Right cardiac atrium (tissue), 5 donors: ENCODE data around the gene AGPAT1. TPM values are rescaled to one million over a fixed set of nuclear protein-coding genes. Genes with fewer than 3 reads are reported as not detected.
A peak's percentile ranks its signal among the peaks of the same experiment; 100 is the strongest.
"Not testable (repeated sequence)": the region's sequence is repeated elsewhere in the genome, so short reads cannot be mapped to it uniquely, and the experiment has no call there.

Experiments
- ATAC-seq, 2 donors: fragments of 200-7000 bp; cut with Tn5 transposase; one replicate each; pipeline versions ENCODE4 v1.8.0 to v1.9.1; 2020; ENCODE audit warnings: moderate library complexity in 2 of 2, mild to moderate bottlenecking in 1 of 2
- DNase-seq, 3 donors: peaks; one replicate each; pipeline ENCODE4 v3.0.0-alpha.2; 2020
- H3K27ac ChIP-seq: one replicate; pipeline ENCODE4 v1.5.1; 2013; ENCODE audit warnings: mild to moderate bottlenecking, low read length, control low read depth, moderate library complexity
- H3K27me3 ChIP-seq: one replicate; pipeline ENCODE4 v1.6.1; 2013; ENCODE audit not compliant: control insufficient read depth, insufficient read depth
- H3K4me1 ChIP-seq: one replicate; pipeline ENCODE4 v1.6.1; 2013; ENCODE audit warnings: low read length; ENCODE audit not compliant: control insufficient read depth, insufficient read depth
- H3K4me3 ChIP-seq: one replicate; pipeline ENCODE4 v1.5.1; 2013; ENCODE audit warnings: low read length, control low read depth
- H3K9me3 ChIP-seq: one replicate; pipeline ENCODE4 v1.6.1; 2013; ENCODE audit warnings: low read length; ENCODE audit not compliant: control insufficient read depth
- WGBS: extraction: QIAGEN DNeasy Blood & Tissue Kit; methylation state at CpG from one replicate; pipeline ENCODE4 v1.1.7; 2013; 5-methylcytosine and 5-hydroxymethylcytosine counted together
- intact Hi-C, 4 donors: fragments of 100-400 bp; cut with DNase I; formaldehyde crosslinking; loops; one replicate each; pipeline versions ENCODE4 v1.11.0 to v1.14.0; 2022 to 2023
- polyA plus RNA-seq: library from polyadenylated mRNA; stranded (reverse); fragments of 200-250 nt; gene quantifications from one replicate; pipeline ENCODE4 v1.2.3, GENCODE V29; 2013
- total RNA-seq, 4 donors: library from RNA; stranded (reverse); fragmentation: NEBNext Ultra II Directional; extraction: Animal tissue kit (Norgen Biotek cat#: 25700); gene quantifications; one replicate each; pipeline ENCODE4 v1.2.1, GENCODE V29; 2021
- donor health status: healthy with polysubstance abuse.
- donor health status: DM: no; HTN: yes; CAD: no.
- donor health status: DM: no; HTN: no; CAD: no.
- donor health status: DM: no; HTN: yes; CAD: no; lungs with severe emphysema.
- donor health status: DM: yes; HTN: yes; CAD: no.

AGPAT1 gene
- total and polyA plus RNA-seq, 5 donors, result 54.9 to 67.2 (median 61.5) TPM

GRCh38 chr6:32214126-32214525 is 38.2 kb upstream of the AGPAT1 start:
- no peak overlapping the region for H3K27ac ChIP-seq
- H3K27me3 ChIP-seq, result no peaks in the 10 kb centered on the region
- ATAC-seq (no peak), DNase-seq (no peak)
- H3K4me1 ChIP-seq, result no peaks in the 10 kb centered on the region
- intact Hi-C loops, result no loop called here
- H3K9me3 ChIP-seq, result no peaks in the 10 kb centered on the region
- WGBS, result 81% methylated on average over 3 of the region's 3 CpGs
- H3K4me3 ChIP-seq, result no peak overlapping the region

- intact Hi-C loops, result no loop called here
- H3K4me3 ChIP-seq, result no peak overlapping the region
- H3K27ac ChIP-seq, result no peak overlapping the region
- WGBS, result 78% methylated on average over 6 of the region's 6 CpGs
- no peaks in the 10 kb centered on the region for H3K4me1 ChIP-seq
- no peak for ATAC-seq
- no peaks in the 10 kb centered on the region for H3K27me3 ChIP-seq
- no peak for DNase-seq
- H3K9me3 ChIP-seq, result no peaks in the 10 kb centered on the region
Observed at GRCh38 chr6:32213649-32214048, 37.8 kb upstream of the AGPAT1 start.

- no peak overlapping the region for H3K27ac ChIP-seq
- H3K4me3 ChIP-seq, result no peak overlapping the region
- ATAC-seq, result no peak
- intact Hi-C loops, result no loop called here
- no peaks in the 10 kb centered on the region for H3K4me1 ChIP-seq
- 79% methylated on average over 12 of the region's 12 CpGs for whole genome bisulfite sequencing
- no peaks in the 10 kb centered on the region for H3K9me3 ChIP-seq
- H3K27me3 ChIP-seq, result no peaks in the 10 kb centered on the region
- no peak for DNase-seq
Observed at GRCh38 chr6:32212076-32212760, 36.3 kb upstream of the AGPAT1 start.

GRCh38 chr6:32211432-32211831 is 35.5 kb upstream of the AGPAT1 start:
- H3K4me3 ChIP-seq, H3K27ac ChIP-seq, H3K9me3 ChIP-seq, H3K27me3 ChIP-seq, intact Hi-C loops, DNase-seq, ATAC-seq, H3K4me1 ChIP-seq: not testable (repeated sequence)
- 88% methylated on average over 4 of the region's 4 CpGs for WGBS

- 92% methylated on average over 5 of the region's 5 CpGs for WGBS
- DNase-seq (no peak), ATAC-seq (no peak)
- Histone ChIP-seq H3K4me1 (no peaks in the 10 kb centered on the region), H3K27ac (no peak overlapping the region), H3K9me3 (no peaks in the 10 kb centered on the region), H3K27me3 (no peaks in the 10 kb centered on the region), H3K4me3 (no peak overlapping the region)
- intact Hi-C loops, result no loop called here
Observed at GRCh38 chr6:32210191-32210601, 34.3 kb upstream of the AGPAT1 start.

- no peaks in the 10 kb centered on the region for H3K9me3 ChIP-seq
- intact Hi-C loops, result no loop called here
- H3K4me1 ChIP-seq, result no peaks in the 10 kb centered on the region
- ATAC-seq, result no peak
- H3K27me3 ChIP-seq, result no peaks in the 10 kb centered on the region
- WGBS, result 89% methylated on average over 1 of the region's 1 CpG
- no peak overlapping the region for H3K27ac ChIP-seq
- no peak for DNase-seq
- no peak overlapping the region for H3K4me3 ChIP-seq
Observed at GRCh38 chr6:32208996-32209395, 33.1 kb upstream of the AGPAT1 start.

- ATAC-seq, result no peak
- WGBS, result 77% methylated on average over 3 of the region's 3 CpGs
Observed at GRCh38 chr6:32204268-32204715, 28.4 kb upstream of the AGPAT1 start.

GRCh38 chr6:32203426-32204267 is 27.8 kb upstream of the AGPAT1 start:
- Histone ChIP-seq H3K27ac (no peak overlapping the region), H3K27me3 (no peaks in the 10 kb centered on the region), H3K4me3 (no peak overlapping the region), H3K9me3 (no peaks in the 10 kb centered on the region), H3K4me1 (no peaks in the 10 kb centered on the region)
- 80% methylated on average over 9 of the region's 9 CpGs for WGBS
- intact Hi-C loops, result no loop called here
- ATAC-seq, result no peak
- no peak for DNase-seq

More at GRCh38 chr6:32204268-32204715, 28.4 kb upstream of the AGPAT1 start:
- Histone ChIP-seq H3K4me1 (no peaks in the 10 kb centered on the region), H3K4me3 (no peak overlapping the region), H3K27ac (no peak overlapping the region), H3K27me3 (no peaks in the 10 kb centered on the region), H3K9me3 (no peaks in the 10 kb centered on the region)
- intact Hi-C loops, result no loop called here
- no peak for DNase-seq

GRCh38 chr6:32202186-32202585 is 26.3 kb upstream of the AGPAT1 start:
- peak in 1 of 3 donors; percentile 44 for DNase-seq

GRCh38 chr6:32200711-32201475 is 25.0 kb upstream of the AGPAT1 start:
- no peak overlapping the region for H3K27ac ChIP-seq
- no peaks in the 10 kb centered on the region for H3K9me3 ChIP-seq
- ATAC-seq (no peak), DNase-seq (no peak)
- intact Hi-C loops, result no loop called here
- H3K27me3 ChIP-seq, result no peaks in the 10 kb centered on the region
- 90% methylated on average over 13 of the region's 13 CpGs for WGBS
- no peak overlapping the region for H3K4me3 ChIP-seq
- H3K4me1 ChIP-seq, result peaks cover 2% of the 10 kb centered on the region

More at GRCh38 chr6:32202186-32202585, 26.3 kb upstream of the AGPAT1 start:
- H3K27ac ChIP-seq, result no peak overlapping the region
- peaks cover under 1% of the 10 kb centered on the region for H3K4me1 ChIP-seq
- ATAC-seq, result no peak
- intact Hi-C loops, result no loop called here
- H3K4me3 ChIP-seq, result no peak overlapping the region
- 86% methylated on average over 9 of the region's 9 CpGs for WGBS
- no peaks in the 10 kb centered on the region for H3K27me3 ChIP-seq
- no peaks in the 10 kb centered on the region for H3K9me3 ChIP-seq

- ATAC-seq, result no peak
- 84% methylated on average over 17 of the region's 17 CpGs for WGBS
- H3K4me3 ChIP-seq, result no peak overlapping the region
- H3K27ac ChIP-seq, result no peak overlapping the region
- intact Hi-C loops, result loop anchor here in 1 of 4 donors (5.0 kb wide), 1 partner anchor 72 kb away; the partner anchor contains the start of gene ATF6B
- no peaks in the 10 kb centered on the region for H3K27me3 ChIP-seq
- H3K4me1 ChIP-seq, result peaks cover 2% of the 10 kb centered on the region
- peak in 1 of 3 donors; percentile 51 for DNase-seq
- H3K9me3 ChIP-seq, result no peaks in the 10 kb centered on the region
Observed at GRCh38 chr6:32198866-32199265, 23.0 kb upstream of the AGPAT1 start.
